Measurements from ENCODE around the gene SBNO2.

Gene SBNO2

DNA sequence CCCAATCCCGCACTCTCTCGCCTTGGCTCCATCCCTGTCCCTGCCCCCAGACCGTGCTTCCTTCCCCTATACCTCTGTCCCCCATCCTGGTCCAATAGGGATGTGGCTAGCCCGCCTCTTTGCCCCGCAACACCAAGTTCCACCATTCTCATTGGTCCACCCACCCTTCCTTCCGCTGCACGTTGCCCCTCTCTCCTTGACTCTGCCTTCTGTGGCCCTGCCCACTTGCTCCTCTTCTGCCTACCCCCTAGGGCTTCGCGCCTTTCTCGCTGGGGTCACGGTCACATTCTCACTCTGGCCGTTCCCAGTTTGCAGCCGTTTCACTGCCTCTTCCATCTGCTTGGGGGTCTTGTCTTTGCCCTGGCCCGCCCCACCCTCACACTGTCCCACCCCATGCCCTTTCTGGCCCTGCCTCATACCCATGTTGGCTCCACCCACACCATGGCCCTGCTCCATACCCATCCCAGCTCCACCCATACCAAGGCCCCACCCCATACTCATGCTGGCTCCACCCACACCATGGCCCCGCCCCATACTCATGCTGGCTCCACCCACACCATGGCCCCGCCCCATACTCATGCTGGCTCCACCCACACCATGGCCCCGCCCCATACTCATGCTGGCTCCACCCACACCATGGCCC, 111.6 kb downstream of the SBNO2 start:
- ATAC-seq (ENCODE audit: insufficient read depth, low read depth) (no peak), DNase-seq (no peak)
- Histone ChIP-seq H3K4me2 (ENCODE audit: insufficient read depth, low read length) (no peak overlapping the region), H3K79me2 (ENCODE audit: insufficient read depth, low read length) (peaks cover 13% of the 10 kb centered on the region), H2AFZ (ENCODE audit: low read depth, low read length) (no peak overlapping the region), H3K4me1 (ENCODE audit: insufficient read depth, low read length) (peaks cover 27% of the 10 kb centered on the region), H3K27ac (ENCODE audit: low read length) (no peak overlapping the region), H3K9ac (ENCODE audit: low read depth, low read length) (no peak overlapping the region), H3K27me3 (ENCODE audit: insufficient read depth, low read length, poor library complexity) (no peaks in the 10 kb centered on the region), H3K4me3 (ENCODE audit: low read depth in 1 of 2, low read length in 2 of 2) (no peak overlapping the region), H3K9me3 (ENCODE audit: insufficient read depth, low read length, severe bottlenecking) (peaks cover 15% of the 10 kb centered on the region), H3K36me3 (ENCODE audit: insufficient read depth, low read length) (peaks cover 13% of the 10 kb centered on the region), H4K20me1 (ENCODE audit: insufficient read depth, low read length) (no peaks in the 10 kb centered on the region)
- TF ChIP-seq EZH2 (IDR thresholded peaks at IDR 0.05; ENCODE audit: borderline replicate concordance, low read depth, low read length, severe bottlenecking) = no peak
- TF ChIP-seq, protein P1, sequence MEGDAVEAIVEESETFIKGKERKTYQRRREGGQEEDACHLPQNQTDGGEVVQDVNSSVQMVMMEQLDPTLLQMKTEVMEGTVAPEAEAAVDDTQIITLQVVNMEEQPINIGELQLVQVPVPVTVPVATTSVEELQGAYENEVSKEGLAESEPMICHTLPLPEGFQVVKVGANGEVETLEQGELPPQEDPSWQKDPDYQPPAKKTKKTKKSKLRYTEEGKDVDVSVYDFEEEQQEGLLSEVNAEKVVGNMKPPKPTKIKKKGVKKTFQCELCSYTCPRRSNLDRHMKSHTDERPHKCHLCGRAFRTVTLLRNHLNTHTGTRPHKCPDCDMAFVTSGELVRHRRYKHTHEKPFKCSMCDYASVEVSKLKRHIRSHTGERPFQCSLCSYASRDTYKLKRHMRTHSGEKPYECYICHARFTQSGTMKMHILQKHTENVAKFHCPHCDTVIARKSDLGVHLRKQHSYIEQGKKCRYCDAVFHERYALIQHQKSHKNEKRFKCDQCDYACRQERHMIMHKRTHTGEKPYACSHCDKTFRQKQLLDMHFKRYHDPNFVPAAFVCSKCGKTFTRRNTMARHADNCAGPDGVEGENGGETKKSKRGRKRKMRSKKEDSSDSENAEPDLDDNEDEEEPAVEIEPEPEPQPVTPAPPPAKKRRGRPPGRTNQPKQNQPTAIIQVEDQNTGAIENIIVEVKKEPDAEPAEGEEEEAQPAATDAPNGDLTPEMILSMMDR (IDR thresholded peaks at IDR 0.05; ENCODE audit: borderline replicate concordance, extremely low read depth, low read length, poor library complexity, severe bottlenecking) = no peak

- H2AFZ ChIP-seq (ENCODE audit: low read depth, low read length) = no peak overlapping the region
- H3K4me1 ChIP-seq (ENCODE audit: insufficient read depth, low read length) = peaks cover 27% of the 10 kb centered on the region
- H3K4me2 ChIP-seq (ENCODE audit: insufficient read depth, low read length) = no peak overlapping the region
- H3K9ac ChIP-seq (ENCODE audit: low read depth, low read length) = no peak overlapping the region
- peaks cover 7% of the 10 kb centered on the region for H3K79me2 ChIP-seq (ENCODE audit: insufficient read depth, low read length)
- no peaks in the 10 kb centered on the region for H3K27me3 ChIP-seq (ENCODE audit: insufficient read depth, low read length, poor library complexity)
- H3K36me3 ChIP-seq (ENCODE audit: insufficient read depth, low read length) = peaks cover 17% of the 10 kb centered on the region
- no peak overlapping the region for H3K4me3 ChIP-seq (ENCODE audit: low read depth in 1 of 2, low read length in 2 of 2)
- DNase-seq = no peak
- TF ChIP-seq, protein P1 (IDR thresholded peaks at IDR 0.05; ENCODE audit: borderline replicate concordance, extremely low read depth, low read length, poor library complexity, severe bottlenecking) = no peak
- no peak for TF ChIP-seq EZH2 (IDR thresholded peaks at IDR 0.05; ENCODE audit: borderline replicate concordance, low read depth, low read length, severe bottlenecking)
- H3K27ac ChIP-seq (ENCODE audit: low read length) = no peak overlapping the region
- no peak for ATAC-seq (ENCODE audit: insufficient read depth, low read depth)
- H4K20me1 ChIP-seq (ENCODE audit: insufficient read depth, low read length) = no peaks in the 10 kb centered on the region
- peaks cover 20% of the 10 kb centered on the region for H3K9me3 ChIP-seq (ENCODE audit: insufficient read depth, low read length, severe bottlenecking)
These were observed 112.1 kb downstream of the SBNO2 start for GRCh38 chr19:1061987-1062386.

DNA sequence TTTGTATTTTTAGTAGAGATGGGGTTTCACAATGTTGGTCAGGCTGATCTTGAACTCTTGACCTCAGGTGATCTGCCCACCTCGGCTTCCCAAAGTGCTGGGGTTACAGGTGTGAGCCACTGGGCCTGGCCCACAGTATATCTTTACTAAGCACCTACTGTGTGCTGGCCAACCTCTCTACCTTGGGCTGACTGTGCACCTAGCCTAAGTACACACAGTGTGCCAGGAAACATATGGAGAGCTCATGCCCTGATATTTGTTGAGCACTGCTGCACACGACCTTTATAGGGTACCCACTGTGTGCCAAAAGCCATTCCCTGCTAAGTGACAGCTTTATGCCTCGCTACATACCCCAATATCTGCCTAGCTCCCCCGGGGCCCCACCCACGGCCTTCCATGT, 113.4 kb downstream of the SBNO2 start:
- Histone ChIP-seq H2AFZ (ENCODE audit: low read depth, low read length) (no peak overlapping the region), H3K27ac (ENCODE audit: low read length) (no peak overlapping the region), H3K27me3 (ENCODE audit: insufficient read depth, low read length, poor library complexity) (no peaks in the 10 kb centered on the region), H3K4me3 (ENCODE audit: low read depth in 1 of 2, low read length in 2 of 2) (no peak overlapping the region), H3K9me3 (ENCODE audit: insufficient read depth, low read length, severe bottlenecking) (peaks cover 33% of the 10 kb centered on the region), H3K4me1 (ENCODE audit: insufficient read depth, low read length) (peaks cover 15% of the 10 kb centered on the region), H3K4me2 (ENCODE audit: insufficient read depth, low read length) (no peak overlapping the region), H4K20me1 (ENCODE audit: insufficient read depth, low read length) (no peaks in the 10 kb centered on the region), H3K79me2 (ENCODE audit: insufficient read depth, low read length) (no peaks in the 10 kb centered on the region), H3K36me3 (ENCODE audit: insufficient read depth, low read length) (peaks cover 30% of the 10 kb centered on the region), H3K9ac (ENCODE audit: low read depth, low read length) (no peak overlapping the region)
- ATAC-seq (ENCODE audit: insufficient read depth, low read depth) (no peak), DNase-seq (no peak)
- no peak for TF ChIP-seq EZH2 (IDR thresholded peaks at IDR 0.05; ENCODE audit: borderline replicate concordance, low read depth, low read length, severe bottlenecking)
- TF ChIP-seq, protein P1 (IDR thresholded peaks at IDR 0.05; ENCODE audit: borderline replicate concordance, extremely low read depth, low read length, poor library complexity, severe bottlenecking) = no peak
